Hematopoietic multipotent progenitor cell treated with erythropoietin and hydrocortisone succinate and interleukin-3 and kit ligand, for 17 days (in vitro differentiated cells): Measurements from ENCODE around the gene ATP13A2.

Experiments
- DNase-seq: peaks from one replicate; pipeline ENCODE4 v3.0.0-alpha.2; 2015; ENCODE audit warnings: low spot score

The ATP13A2 gene, protein sequence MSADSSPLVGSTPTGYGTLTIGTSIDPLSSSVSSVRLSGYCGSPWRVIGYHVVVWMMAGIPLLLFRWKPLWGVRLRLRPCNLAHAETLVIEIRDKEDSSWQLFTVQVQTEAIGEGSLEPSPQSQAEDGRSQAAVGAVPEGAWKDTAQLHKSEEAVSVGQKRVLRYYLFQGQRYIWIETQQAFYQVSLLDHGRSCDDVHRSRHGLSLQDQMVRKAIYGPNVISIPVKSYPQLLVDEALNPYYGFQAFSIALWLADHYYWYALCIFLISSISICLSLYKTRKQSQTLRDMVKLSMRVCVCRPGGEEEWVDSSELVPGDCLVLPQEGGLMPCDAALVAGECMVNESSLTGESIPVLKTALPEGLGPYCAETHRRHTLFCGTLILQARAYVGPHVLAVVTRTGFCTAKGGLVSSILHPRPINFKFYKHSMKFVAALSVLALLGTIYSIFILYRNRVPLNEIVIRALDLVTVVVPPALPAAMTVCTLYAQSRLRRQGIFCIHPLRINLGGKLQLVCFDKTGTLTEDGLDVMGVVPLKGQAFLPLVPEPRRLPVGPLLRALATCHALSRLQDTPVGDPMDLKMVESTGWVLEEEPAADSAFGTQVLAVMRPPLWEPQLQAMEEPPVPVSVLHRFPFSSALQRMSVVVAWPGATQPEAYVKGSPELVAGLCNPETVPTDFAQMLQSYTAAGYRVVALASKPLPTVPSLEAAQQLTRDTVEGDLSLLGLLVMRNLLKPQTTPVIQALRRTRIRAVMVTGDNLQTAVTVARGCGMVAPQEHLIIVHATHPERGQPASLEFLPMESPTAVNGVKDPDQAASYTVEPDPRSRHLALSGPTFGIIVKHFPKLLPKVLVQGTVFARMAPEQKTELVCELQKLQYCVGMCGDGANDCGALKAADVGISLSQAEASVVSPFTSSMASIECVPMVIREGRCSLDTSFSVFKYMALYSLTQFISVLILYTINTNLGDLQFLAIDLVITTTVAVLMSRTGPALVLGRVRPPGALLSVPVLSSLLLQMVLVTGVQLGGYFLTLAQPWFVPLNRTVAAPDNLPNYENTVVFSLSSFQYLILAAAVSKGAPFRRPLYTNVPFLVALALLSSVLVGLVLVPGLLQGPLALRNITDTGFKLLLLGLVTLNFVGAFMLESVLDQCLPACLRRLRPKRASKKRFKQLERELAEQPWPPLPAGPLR

DNA sequence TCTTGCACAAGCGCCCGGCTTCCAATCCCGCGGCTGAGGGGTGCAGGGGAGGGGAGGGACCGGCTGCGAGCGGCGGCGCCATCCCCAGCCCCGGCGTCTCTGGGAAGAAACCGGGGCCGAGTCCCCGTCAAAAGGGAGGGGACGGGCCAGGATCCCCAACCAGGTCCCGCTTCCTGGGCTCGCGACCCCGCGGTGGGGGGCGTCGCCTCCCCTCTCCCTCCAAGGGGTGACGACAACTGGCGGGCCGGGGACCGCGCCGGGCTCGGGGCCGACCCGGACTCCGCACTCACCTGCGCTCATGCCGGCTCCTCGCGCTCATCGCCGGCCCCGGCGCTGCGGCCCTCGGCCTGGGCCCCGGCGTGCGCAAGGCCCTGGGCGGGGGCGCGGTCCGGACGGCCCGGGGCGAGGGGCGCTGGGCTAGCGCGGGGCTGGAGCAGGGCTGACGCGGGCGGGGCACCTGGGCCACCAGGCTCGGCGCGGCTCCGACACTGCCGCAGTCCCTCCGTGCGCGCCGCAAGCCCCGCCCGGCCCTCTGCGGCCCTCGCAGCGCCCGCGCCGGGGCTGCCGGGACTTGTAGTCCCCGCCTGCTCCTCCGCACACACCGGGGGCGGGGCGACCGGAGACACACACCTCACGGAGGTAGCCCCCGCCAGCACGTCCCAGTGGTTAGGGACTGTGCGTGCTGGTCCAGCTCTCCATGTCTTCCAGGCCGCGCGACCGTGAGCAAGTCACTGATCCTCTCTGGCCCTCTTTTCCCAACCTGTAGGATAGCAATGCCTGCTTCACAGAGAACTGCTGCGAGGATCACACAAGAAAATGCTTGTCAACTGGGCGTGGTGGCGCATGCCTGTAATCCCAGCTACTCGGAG is at the start of gene ATP13A2:
ATP13A2 (minus strand) TSS at position 490 of the 869 bp plus-strand sequence; CDS start at position 300, 190 bp downstream.
- DNase-seq, result peak; percentile 37

DNA sequence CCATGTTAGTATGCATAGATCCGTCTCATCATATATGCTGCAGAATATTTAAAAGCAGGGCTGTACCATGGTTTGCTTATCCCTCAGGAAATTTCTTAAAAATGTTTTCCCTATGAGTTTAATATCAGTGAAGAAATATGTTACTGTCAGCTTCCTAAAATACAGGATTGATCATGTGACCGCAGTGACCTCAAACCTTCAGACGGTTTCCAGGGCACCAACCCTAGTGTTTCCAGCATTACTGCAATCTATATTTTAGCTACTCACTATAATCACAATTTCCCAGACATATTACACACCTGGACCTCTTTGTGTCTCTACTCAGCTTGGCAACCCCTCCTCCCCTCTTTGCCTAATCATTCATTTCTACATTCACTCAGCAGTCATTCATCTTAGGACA is 49.8 kb upstream of the ATP13A2 start:
- no peak for DNase-seq

DNA sequence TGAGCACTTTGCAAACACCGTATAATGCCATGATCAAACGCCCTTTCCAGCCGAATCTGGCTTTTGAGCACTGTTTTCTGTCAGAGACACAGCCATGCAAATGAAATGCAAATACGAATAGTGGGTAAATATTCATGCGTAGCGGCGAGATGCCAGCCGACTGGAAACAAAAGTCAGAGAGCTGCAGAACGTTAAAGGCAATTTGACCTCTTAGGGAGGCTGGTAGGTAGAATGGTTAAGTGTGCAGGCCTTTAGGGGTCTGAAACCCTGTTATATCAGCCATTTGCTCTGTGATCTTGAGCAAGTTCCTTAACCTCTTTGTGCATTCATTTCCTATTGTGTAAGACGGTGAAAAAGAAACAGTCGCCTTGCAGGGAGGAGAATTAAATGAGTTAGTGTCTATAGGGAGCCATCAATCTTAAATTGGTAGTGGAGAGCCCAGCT is 48.6 kb upstream of the ATP13A2 start:
- no peak for DNase-seq

DNA sequence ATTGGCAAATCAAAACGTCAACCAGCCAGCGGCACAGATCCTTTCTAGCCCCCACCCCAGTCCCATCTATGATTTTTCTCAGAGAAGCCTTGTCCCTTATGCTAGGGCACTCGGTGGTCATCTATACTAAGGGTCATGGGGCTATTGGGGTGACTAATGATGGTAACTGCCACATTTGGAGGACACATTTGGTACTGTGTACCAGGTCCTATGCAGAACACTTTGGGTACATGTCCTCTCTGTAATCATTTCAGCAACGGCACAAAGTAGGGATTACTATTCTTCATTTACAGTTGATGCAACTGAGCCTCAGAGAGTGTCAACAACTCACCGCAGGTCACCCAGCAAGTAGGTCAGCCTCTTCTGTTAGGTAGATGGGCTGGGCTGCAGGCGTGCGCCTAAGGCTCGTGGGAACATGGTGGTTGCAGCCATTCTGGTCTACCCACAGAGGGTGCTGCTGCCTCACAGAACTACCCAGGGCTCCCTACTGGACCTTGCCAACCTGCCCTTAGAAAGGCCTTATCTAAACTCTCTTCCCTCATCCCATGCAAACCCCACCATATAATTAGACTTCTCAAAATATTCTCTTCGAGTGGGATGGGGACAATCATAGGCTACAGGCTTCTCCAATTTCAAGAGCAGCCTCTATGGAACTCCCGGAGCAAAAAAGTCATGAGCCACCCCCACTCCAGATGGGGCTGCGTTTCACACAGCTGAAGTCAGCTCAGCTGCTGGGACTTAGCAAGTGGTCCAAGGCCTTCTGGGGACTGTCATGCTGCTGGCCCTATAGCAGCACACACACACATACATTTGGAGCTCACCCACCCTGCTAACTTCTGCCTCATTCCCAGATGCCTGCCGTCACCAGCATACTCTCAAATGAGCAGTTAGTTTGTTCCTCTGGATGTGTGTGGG is 47.9 kb upstream of the ATP13A2 start:
- DNase-seq, result peak; percentile 17

DNA sequence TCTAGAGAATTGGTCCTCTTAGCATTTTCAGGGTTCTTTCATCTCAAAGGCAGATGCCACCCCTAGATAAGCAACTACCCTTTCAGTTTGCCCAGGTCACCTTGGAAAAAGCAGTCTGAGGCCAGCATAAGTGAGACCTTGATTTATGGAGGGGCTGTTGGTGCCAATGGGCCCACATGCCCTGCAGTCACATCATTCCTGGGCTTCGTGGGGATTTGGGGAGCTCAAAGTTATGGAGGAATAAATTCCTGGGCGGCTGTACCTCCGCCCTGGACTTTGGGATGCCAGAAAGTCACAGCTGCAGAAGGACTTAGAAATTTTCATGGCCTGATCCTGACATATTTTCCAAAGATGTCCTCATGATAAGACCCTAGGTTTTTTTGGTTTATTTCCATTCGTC is 44.8 kb upstream of the ATP13A2 start:
- no peak for DNase-seq

DNA sequence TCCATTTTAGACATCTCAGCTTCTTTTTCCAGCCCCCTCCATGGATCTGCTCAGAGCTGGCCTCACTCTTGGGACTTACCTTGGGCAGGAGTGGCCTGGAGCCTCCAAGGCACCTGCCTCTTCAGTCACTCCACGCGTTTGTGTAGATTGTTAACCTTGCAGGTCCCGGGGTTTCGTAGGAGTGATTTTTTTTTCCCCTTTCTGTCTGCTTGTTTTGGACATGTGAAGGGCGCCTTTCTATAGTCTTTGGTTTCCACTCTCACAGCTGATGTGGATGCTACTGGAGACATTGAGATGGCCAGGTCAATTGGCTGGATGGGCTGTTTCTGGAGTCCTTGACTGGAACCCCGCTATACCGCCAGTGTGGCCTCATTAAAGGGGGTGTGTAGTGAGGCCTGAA is 44.1 kb upstream of the ATP13A2 start:
- DNase-seq, result no peak

DNA sequence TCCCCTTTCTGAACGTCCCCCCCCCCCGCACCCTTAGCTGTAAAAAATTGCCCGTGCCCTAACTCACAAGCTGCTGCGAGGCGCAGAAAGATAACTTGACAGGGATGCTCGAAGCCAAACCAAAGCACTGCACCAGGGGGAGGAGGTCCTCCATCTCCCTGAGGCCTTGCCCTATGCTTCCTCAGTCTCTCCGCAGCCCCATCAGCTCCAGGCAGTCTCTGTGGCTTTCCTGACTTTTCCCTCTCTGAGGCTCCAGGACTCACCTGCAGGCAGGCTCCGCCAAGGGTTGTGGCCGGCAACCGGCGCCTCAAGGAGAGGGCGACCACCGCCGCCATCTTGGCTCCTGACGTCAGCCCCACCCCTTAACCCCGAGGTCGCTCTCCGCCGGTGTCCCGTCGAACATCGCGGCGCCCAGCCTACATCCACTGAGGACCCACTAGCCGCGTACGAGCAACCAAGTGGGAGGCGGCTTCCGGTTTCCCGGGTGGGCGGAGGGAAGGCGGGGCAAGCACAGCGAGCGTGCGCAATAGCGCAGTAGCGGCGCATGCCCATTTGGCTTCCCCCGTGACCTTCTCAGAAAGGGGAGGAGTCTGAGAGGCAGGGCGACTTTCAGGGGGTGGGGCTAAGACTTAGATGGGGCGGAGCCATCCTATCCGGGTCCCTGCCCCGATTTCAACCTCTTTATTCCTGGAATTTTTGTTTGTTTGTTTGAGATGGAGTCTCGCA is 42.1 kb upstream of the ATP13A2 start, which contains the start of gene SDHB:
SDHB (minus strand) TSS at position 348 of the 726 bp plus-strand sequence; CDS start at position 335, 13 bp downstream.
- DNase-seq, result peak; percentile 98

DNA sequence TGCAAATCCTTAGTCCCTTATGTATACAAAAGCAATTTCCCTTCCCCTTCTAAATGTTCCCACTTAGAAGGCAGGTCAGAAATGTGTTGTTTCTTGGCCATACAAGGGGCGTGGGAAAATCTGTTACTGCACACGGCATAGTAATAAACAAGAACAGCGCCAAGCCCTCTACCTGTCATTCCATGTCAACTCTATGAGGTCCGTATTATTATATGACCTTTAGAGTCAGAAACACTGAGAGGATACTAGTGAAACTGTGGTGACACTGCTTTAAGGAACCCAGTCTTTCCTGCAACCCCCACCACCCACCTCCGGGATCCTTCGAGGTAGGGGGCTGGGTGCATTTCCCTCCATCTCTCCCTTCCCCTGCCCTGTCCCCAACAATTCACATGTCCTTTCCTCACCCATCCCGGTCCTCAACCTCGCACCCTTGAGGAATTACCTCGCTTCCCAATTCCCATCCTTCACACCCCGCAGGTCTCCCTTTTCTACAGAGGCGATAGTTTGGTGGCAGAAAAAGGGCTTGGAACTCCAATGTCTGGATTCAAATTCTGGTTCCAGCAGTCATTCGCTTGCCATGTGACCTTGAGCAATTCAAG is 41.5 kb upstream of the ATP13A2 start:
- DNase-seq, result peak; percentile 8

DNA sequence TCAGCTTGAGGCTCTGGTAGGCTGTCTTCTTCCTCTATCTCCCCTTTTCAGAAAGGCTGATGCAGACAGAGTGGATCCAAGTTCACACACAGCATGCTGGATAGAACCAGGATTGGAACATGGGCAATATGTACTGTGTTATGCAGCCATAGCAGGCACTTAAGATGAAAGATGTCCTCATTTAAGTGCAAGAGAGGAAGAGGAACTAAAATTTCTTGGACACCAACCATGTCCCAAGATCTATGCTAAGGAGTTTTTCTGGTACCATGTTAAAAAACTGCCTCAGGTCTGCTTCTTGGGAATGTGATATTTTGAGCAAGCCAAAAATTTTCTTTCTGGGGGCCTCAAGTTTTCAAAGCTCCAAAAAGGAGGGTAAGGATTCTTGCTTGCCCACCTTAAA is 40.9 kb upstream of the ATP13A2 start:
- DNase-seq, result no peak

DNA sequence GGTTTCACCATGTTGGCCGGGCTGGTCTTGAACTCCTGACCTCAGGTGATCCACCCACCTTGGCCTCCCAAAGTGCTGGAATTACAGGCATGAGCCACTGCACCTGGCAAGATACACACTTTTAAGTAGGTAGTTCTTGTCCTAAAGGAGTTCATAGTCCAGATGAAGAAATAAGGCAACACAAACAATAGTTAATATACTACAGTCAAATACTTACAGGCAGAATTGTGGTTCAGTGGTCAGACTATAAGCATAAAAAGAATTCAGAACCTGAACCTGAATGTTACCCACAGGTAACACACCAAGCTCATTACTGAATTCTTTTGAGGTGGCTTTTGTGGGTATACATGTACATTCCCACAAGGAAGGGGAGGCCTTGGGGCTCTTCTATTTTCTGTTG is 40.3 kb upstream of the ATP13A2 start:
- no peak for DNase-seq

DNA sequence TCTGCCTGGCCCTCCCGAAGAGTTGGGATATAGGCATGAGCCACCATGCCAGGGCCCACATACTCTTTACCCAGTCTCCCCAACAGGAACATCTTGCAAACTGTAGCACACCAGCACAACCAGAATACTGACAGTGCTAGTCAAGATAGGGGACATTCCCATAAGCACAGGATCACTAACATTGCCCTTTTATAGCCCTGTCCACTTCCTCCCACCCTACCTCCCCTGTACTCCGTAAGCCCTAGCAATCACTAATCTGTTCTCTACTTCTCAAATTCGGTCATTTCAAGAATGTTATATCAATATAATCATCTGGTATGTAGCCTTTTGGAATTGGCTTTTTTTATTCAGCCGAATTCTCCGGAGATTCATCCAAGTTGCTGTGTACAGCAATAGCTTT is 36.2 kb upstream of the ATP13A2 start:
- no peak for DNase-seq

DNA sequence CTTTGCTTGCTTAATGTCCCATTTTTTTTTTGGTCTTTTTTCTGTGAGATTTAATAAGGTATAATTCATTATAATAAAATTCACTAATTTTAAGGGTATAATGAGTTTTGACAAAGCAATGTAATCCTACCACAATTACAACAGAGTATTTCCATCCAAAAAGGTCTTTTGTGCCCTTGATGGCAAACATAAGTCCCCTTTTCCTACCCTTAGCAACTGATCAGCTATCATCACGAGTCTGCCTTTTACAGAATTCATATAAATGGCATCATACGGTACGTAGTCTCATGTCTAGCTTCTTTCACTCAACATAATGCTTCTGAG is 34.6 kb upstream of the ATP13A2 start:
- no peak for DNase-seq

DNA sequence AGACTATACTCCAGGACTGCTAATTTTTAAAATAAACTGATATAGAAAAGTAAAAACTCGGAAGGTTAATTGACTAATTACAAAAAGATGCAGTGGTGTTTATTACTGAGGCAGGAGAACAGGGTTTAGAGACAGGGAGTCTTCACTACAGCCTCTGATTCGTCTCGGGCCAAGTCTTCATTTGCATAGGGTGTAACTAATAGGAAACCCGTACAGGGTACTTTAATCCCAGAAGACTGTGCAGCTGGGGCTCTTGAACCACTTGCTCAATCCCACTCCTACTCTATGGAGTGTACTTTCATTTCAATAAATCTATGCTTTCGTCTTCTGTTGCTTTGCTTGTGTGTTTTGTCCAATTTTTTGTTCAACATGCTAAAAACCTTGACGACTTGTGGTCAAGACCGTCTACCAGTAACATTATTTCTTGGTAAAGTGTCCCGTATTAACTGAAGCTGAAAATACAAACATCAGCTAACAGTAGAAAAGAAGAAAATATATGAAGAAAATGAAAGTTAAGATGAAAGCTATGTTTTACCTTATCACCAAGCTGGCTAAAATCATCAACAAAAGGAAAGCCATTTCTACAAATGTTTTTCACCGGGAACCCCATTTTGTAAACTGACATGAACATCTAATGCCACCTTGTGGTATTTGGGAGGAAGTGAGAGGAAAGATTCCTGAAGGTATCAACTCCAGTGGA is 34.1 kb upstream of the ATP13A2 start:
- DNase-seq, result peak; percentile 59

DNA sequence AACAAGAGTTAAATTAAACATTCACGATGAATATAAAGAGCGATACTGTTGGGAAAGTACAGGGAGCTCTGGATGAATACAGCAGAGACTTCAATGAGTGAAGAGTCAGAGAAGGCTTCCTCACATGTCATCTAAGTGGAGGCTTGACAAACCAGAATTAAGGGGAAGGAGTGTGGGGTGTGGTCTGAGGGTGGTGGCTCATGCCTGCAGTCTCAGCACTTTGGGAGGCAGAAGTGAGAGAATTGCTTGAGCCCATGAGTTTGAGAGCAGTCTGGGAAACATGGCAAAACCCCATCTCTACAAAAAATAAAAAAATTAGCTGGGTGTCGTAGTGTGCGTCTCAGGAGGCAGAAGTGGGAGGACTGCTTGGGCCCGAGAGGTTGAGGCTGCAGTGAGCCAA is 33.4 kb upstream of the ATP13A2 start:
- no peak for DNase-seq

DNA sequence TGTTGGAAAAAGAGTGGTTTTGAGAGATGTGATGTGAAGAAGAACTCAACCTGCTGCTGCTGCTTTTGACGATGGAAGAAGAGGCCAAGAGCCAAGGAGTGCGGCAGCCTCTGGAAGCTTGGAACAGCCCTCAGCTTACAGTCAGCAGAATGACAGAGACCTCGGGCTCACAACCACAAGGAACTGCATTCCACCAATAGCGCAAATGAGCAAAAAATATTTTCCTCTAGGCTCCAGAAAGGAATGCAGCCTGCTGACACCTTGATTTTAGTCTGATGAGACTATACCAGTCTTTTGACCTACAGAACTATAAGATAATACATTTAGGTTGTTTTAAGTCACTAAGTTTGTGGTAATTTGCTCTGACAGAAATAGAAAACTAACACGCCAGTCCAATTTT is 31.9 kb upstream of the ATP13A2 start:
- no peak for DNase-seq

DNA sequence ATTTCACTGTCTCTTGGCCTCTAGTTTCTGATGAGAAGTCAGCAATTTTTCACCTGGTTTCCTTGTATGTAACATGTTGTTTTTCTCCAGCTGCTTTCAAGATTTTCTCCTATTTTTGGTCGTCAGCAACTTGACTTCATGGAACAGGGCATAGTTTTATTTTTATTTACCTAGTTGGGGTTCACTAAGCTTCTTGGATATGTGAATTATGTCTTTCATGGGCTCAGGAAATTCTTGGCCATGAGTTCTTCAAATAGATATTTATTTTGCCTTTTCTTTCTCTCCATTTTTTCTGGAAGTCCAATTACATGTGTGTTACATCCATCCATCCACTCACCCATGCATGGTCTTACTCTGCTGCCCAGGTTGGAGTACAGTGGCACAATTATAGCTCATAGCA is 28.4 kb upstream of the ATP13A2 start:
- DNase-seq, result no peak

DNA sequence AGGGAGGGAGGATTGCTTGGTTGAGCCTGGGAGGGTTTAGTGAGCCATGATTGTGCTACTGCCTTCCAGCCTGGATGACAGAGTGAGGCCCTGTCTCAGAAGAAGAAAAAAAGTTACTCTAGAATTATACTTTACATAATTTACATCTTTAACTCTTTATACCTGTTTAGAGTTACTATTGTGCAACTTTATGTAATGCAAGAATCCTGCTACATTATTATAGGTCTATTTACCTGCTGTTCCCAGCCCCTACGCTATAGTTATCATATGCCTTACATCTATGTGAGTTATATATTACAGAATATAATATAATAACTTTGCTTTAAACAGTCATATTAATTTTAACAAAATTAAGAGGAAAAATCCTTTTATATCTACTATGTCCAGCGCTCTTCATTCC is 27.8 kb upstream of the ATP13A2 start:
- no peak for DNase-seq

DNA sequence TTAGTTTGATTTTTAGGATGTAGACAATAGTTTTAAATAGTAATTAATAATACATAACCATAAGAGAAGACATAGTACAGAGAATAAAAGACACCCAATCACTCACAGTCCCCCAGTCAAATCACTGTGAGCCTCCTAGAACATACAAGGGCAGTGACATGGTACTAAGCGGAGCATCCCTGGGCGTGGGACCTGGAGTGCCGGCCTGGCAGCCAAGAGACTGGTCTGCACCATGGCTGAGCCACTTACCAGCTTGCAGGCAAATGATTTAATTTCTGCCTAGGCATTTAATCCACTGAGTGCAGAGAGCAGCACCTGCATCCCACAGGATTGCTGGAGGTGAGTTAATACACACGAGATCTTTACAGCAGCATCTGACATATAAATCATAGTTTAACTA is 21.8 kb upstream of the ATP13A2 start:
- no peak for DNase-seq

DNA sequence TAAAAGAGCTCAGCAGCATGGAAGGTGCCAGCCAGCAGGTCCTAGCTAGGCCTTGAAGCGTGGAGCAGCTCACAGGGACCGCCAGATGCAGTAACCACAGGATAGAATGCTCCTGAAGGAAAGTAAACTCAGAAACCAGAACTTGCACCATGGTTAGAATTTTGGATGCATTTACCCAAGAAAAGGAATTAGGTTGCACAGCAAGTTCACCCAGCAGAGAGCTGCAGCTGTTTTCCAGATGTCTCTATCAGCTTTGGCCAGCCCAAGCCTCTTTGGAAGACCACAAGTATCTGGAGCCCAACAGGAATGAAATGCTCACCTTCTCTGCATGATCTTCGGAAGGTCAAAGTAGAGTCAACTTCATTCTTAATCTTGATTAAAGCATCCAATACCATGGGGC is 21.0 kb upstream of the ATP13A2 start:
- DNase-seq, result no peak
